ENCODE data around the gene GRIK4. TPM values are rescaled to one million over a fixed set of nuclear protein-coding genes. Genes with fewer than 3 reads are reported as not detected.

GRIK4 gene
- total and polyA plus RNA-seq, 9 of the 15 experiments (the other 6 are each of a cell fraction or from before 2014, with no cell fraction given) = not detected

DNA sequence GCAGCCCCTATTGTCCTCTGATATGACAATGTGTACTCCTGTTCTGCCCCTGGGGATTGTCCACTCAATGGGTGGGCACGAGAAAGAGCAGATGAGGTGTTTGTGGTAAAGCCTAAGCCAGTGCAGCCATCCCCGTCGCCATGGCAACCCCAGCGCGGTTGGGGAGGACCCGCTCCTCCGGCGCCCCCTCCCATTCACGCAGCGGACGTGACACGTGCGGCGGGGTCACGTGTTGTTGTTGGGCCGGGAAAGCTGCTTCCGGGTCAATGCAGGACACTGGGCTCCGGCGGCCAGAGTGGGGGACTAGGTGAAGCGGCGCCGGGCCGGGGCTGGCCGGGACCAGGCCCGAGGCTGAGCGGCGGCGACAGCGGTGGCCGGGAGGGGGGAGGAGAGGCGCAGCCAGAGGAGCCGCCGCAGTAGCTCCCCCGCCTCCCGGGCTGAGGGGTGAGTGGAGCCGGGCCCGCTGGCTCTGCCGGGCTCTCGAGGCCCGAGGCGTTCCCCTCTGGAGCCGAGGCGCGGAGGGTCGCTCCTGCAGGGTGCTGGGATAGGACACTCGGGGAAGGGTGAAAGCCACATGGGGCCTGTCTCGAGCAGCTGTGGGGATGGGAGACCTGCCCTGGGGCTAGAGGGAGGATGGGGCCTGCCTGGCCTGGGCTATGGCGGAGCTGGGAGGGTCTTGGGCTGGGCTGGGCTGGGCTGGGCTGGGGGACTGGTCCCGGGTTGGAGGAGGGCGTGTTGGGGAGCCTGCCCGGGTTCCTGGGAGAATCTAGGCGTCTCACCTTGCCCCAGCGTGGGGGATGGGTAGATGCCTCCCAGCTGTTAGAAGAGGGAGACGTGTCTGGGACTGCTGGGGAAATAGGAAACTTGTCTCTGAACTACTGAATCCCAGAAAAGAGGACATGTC lies 512.6 kb downstream of the GRIK4 start, which contains the start of gene TBCEL (continued):
- TF ChIP-seq, protein P1, sequence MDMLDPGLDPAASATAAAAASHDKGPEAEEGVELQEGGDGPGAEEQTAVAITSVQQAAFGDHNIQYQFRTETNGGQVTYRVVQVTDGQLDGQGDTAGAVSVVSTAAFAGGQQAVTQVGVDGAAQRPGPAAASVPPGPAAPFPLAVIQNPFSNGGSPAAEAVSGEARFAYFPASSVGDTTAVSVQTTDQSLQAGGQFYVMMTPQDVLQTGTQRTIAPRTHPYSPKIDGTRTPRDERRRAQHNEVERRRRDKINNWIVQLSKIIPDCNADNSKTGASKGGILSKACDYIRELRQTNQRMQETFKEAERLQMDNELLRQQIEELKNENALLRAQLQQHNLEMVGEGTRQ (CRISPR knock-in tag; IDR thresholded peaks at IDR 0.05) = peak; percentile 98
- no peak for TF ChIP-seq CHD1 (IDR thresholded peaks at IDR 0.05; ENCODE audit: low read length)
- peak; percentile 74 to 89; a peak in 3 of 4 replicates for TF ChIP-seq FOXK2 (conservative IDR thresholded peaks at IDR 0.05 in 1 of 2, IDR thresholded peaks at IDR 0.05 in 1 of 2; ENCODE audit: low read depth in 2 of 2)
- TF ChIP-seq ZNF589 (CRISPR knock-in tag; IDR thresholded peaks at IDR 0.05; ENCODE audit: low read depth) = no peak
- no peak for TF ChIP-seq KLF6 (CRISPR knock-in tag; IDR thresholded peaks at IDR 0.05; ENCODE audit: borderline replicate concordance)
- peak; percentile 96 for TF ChIP-seq RAD51 (IDR thresholded peaks at IDR 0.05; ENCODE audit: borderline replicate concordance, low read depth)
- TF ChIP-seq GABPB1 (CRISPR knock-in tag; IDR thresholded peaks at IDR 0.05) = peak; percentile 86
- no peak for TF ChIP-seq NCOA4 (IDR thresholded peaks at IDR 0.05; ENCODE audit: partially characterized antibody)
- TF ChIP-seq SIN3B (IDR thresholded peaks at IDR 0.05; ENCODE audit: low read depth) = no peak
- TF ChIP-seq MECOM (CRISPR knock-in tag; IDR thresholded peaks at IDR 0.05) = no peak
- no peak for TF ChIP-seq SRSF1 (IDR thresholded peaks at IDR 0.05; ENCODE audit: low read depth, low read length)
- peak; percentile 57 for TF ChIP-seq SOX6 (IDR thresholded peaks at IDR 0.05)
- TF ChIP-seq TCF7 (IDR thresholded peaks at IDR 0.05; ENCODE audit: borderline replicate concordance) = no peak
- TF ChIP-seq, protein P2, sequence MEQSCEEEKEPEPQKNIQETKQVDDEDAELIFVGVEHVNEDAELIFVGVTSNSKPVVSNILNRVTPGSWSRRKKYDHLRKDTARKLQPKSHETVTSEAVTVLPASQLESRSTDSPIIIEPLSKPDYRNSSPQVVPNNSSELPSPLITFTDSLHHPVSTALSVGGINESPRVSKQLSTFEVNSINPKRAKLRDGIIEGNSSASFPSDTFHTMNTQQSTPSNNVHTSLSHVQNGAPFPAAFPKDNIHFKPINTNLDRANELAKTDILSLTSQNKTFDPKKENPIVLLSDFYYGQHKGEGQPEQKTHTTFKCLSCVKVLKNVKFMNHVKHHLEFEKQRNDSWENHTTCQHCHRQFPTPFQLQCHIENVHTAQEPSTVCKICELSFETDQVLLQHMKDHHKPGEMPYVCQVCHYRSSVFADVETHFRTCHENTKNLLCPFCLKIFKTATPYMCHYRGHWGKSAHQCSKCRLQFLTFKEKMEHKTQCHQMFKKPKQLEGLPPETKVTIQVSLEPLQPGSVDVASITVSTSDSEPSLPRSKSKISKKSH (CRISPR knock-in tag; IDR thresholded peaks at IDR 0.05) = no peak
- TF ChIP-seq TEAD2 (tag; IDR thresholded peaks at IDR 0.05) = no peak
- peak; percentile 64 for TF ChIP-seq ZFX (CRISPR knock-in tag; IDR thresholded peaks at IDR 0.05)
- TF ChIP-seq IFI16 (CRISPR knock-in tag; IDR thresholded peaks at IDR 0.05) = no peak
- TF ChIP-seq PCBP1 (IDR thresholded peaks at IDR 0.05; ENCODE audit: low read depth, low read length, poor library complexity, severe bottlenecking) = peak; percentile 61

All from K562 (cell line).